ENCODE data around the gene NLRC5.
A peak's percentile ranks its signal among the peaks of the same experiment; 100 is the strongest.
"Not testable (repeated sequence)": the region's sequence is repeated elsewhere in the genome, so short reads cannot be mapped to it uniquely, and the experiment has no call there.

NLRC5 gene

GRCh38 chr16:56988161-56988947 is 1.0 kb upstream of the NLRC5 start:
- DNase-seq (ENCODE audit: low read depth), result no peak
- peak overlapping the region; percentile 78 for H3K4me3 ChIP-seq (ENCODE audit: low read length)
- no peak for TF ChIP-seq CTCF (conservative IDR thresholded peaks at IDR 0.05; ENCODE audit: low read depth, low read length)

GRCh38 chr16:56989988-56990387 is 631 bp downstream of the NLRC5 start:
- no peak for TF ChIP-seq CTCF (conservative IDR thresholded peaks at IDR 0.05; ENCODE audit: low read depth, low read length)
- no peak for DNase-seq (ENCODE audit: low read depth)
- H3K4me3 ChIP-seq (ENCODE audit: low read length), result peak overlapping the region; percentile 78

GRCh38 chr16:56990407-56991286 is 1.3 kb downstream of the NLRC5 start:
- no peak for TF ChIP-seq CTCF (conservative IDR thresholded peaks at IDR 0.05; ENCODE audit: low read depth, low read length)
- peak overlapping the region; percentile 21 for H3K4me3 ChIP-seq (ENCODE audit: low read length)

GRCh38 chr16:56992431-56992830 is 3.1 kb downstream of the NLRC5 start:
- not testable (repeated sequence) for H3K4me3 ChIP-seq (ENCODE audit: low read length); DNase-seq (ENCODE audit: low read depth)

More at GRCh38 chr16:56990407-56991286, 1.3 kb downstream of the NLRC5 start:
- DNase-seq (ENCODE audit: low read depth), result no peak

GRCh38 chr16:56993204-56993603 is 3.8 kb downstream of the NLRC5 start:
- H3K4me3 ChIP-seq (ENCODE audit: low read length), result no peak overlapping the region
- TF ChIP-seq CTCF (conservative IDR thresholded peaks at IDR 0.05; ENCODE audit: low read depth, low read length), result no peak
- no peak for DNase-seq (ENCODE audit: low read depth)

GRCh38 chr16:56994311-56994710 is 5.0 kb downstream of the NLRC5 start:
- DNase-seq (ENCODE audit: low read depth), result no peak
- TF ChIP-seq CTCF (conservative IDR thresholded peaks at IDR 0.05; ENCODE audit: low read depth, low read length), result no peak
- H3K4me3 ChIP-seq (ENCODE audit: low read length), result no peak overlapping the region

- no peak overlapping the region for H3K4me3 ChIP-seq (ENCODE audit: low read length)
- no peak for DNase-seq (ENCODE audit: low read depth)
- TF ChIP-seq CTCF (conservative IDR thresholded peaks at IDR 0.05; ENCODE audit: low read depth, low read length), result no peak
Measured at GRCh38 chr16:56995136-56995805, 5.9 kb downstream of the NLRC5 start.

Data from retinal pigment epithelial cell (primary cell).